Mesenchymal stem cell (in vitro differentiated cells and primary cell): Measurements from ENCODE around the gene KLHL40.

ENCODE experiments used
- DNase-seq: peaks from one replicate; pipeline ENCODE4 v3.0.0-alpha.2; 2013
- H2AFZ ChIP-seq: one replicate; pipeline ENCODE4 v1.6.1; 2013; ENCODE audit warnings: low read depth, mild to moderate bottlenecking, control low read depth, inconsistent platforms, low read length, moderate library complexity
- H2AK5ac ChIP-seq: 2 replicates; pipeline ENCODE4 v1.6.1; 2013; ENCODE audit warnings: low read length, moderate library complexity, mild to moderate bottlenecking, inconsistent platforms; ENCODE audit not compliant: severe bottlenecking
- H2BK120ac ChIP-seq: one replicate; pipeline ENCODE4 v1.6.1; 2013; ENCODE audit warnings: low read depth, mild to moderate bottlenecking, inconsistent platforms, low read length, moderate library complexity
- H2BK12ac ChIP-seq, 2 experiments: one replicate each; pipeline ENCODE4 v1.6.1; 2013; ENCODE audit warnings: inconsistent platforms in 2 of 2, low read length in 2 of 2, mild to moderate bottlenecking in 2 of 2, moderate library complexity in 2 of 2, control low read depth in 1 of 2
- H2BK15ac ChIP-seq: one replicate; pipeline ENCODE4 v1.6.1; 2013; ENCODE audit warnings: mild to moderate bottlenecking, low read depth, inconsistent platforms; ENCODE audit not compliant: poor library complexity, severe bottlenecking
- H2BK5ac ChIP-seq: 2 replicates; pipeline ENCODE4 v1.6.1; 2013; ENCODE audit warnings: low read depth, mild to moderate bottlenecking, low read length, control low read depth, inconsistent platforms; ENCODE audit not compliant: poor library complexity, severe bottlenecking
- H3K14ac ChIP-seq, 2 experiments: one replicate each; pipeline ENCODE4 v1.6.1; 2013; ENCODE audit warnings: inconsistent platforms in 2 of 2, low read length in 2 of 2, control low read depth in 1 of 2, mild to moderate bottlenecking in 1 of 2, moderate library complexity in 1 of 2
- H3K18ac ChIP-seq, 2 experiments: one replicate each; pipeline ENCODE4 v1.6.1; 2013; ENCODE audit warnings: inconsistent platforms in 2 of 2, low read length in 2 of 2, control low read depth in 1 of 2, low read depth in 1 of 2, mild to moderate bottlenecking in 1 of 2
- H3K23ac ChIP-seq, 2 experiments: one replicate each; pipeline ENCODE4 v1.6.1; 2013; ENCODE audit warnings: inconsistent platforms in 2 of 2, low read length in 2 of 2, mild to moderate bottlenecking in 2 of 2, moderate library complexity in 2 of 2, control low read depth in 1 of 2
- H3K27ac ChIP-seq: 2 replicates; pipeline ENCODE4 v1.5.1; 2013; ENCODE audit warnings: mild to moderate bottlenecking, moderate library complexity, low read length, control low read depth, inconsistent platforms; ENCODE audit not compliant: poor library complexity, severe bottlenecking
- H3K27me3 ChIP-seq, 2 experiments: 2 replicates each; pipeline versions ENCODE4 v1.6.1 to v1.7.0; 2013; ENCODE audit warnings: low read length in 2 of 2, mild to moderate bottlenecking in 2 of 2, moderate library complexity in 2 of 2, control low read depth in 1 of 2, inconsistent platforms in 1 of 2; ENCODE audit not compliant: control insufficient read depth in 1 of 2, insufficient read depth in 1 of 2
- H3K36me3 ChIP-seq, 2 experiments: 2 replicates each; pipeline versions ENCODE4 v1.6.1 to v1.7.0; 2013; ENCODE audit warnings: low read length in 2 of 2, control low read depth in 1 of 2, inconsistent platforms in 1 of 2, low read depth in 1 of 2, mild to moderate bottlenecking in 1 of 2; ENCODE audit not compliant: insufficient read depth in 2 of 2, control insufficient read depth in 1 of 2
- H3K4ac ChIP-seq, 2 experiments: one replicate each; pipeline ENCODE4 v1.6.1; 2013; ENCODE audit warnings: inconsistent platforms in 2 of 2, low read length in 2 of 2, mild to moderate bottlenecking in 2 of 2, moderate library complexity in 2 of 2, control low read depth in 1 of 2, low read depth in 1 of 2
- H3K4me1 ChIP-seq: 2 replicates; pipeline ENCODE4 v1.6.1; 2013; ENCODE audit warnings: low read depth, low read length, control low read depth; ENCODE audit not compliant: control insufficient read depth, insufficient read depth
- H3K4me2 ChIP-seq: 2 replicates; pipeline ENCODE4 v1.6.1; 2013; ENCODE audit warnings: low read length, mild to moderate bottlenecking, inconsistent platforms; ENCODE audit not compliant: poor library complexity, severe bottlenecking
- H3K4me3 ChIP-seq, 2 experiments: 2 replicates each; pipeline versions ENCODE4 v1.5.1 to v1.7.0; 2013; ENCODE audit warnings: low read length in 2 of 2, mild to moderate bottlenecking in 2 of 2, control low read depth in 1 of 2, low read depth in 1 of 2; ENCODE audit not compliant: insufficient read depth in 1 of 2
- H3K79me1 ChIP-seq: replicated peaks from 2 replicates; pipeline ENCODE4 v1.6.1; 2013; ENCODE audit warnings: mild to moderate bottlenecking, control low read depth, low read length, inconsistent platforms; ENCODE audit not compliant: poor library complexity, severe bottlenecking
- H3K9ac ChIP-seq: 2 replicates; pipeline ENCODE4 v1.7.0; 2013; ENCODE audit warnings: mild to moderate bottlenecking, low read length, moderate library complexity
- H3K9me3 ChIP-seq: 2 replicates; pipeline ENCODE4 v1.7.0; 2013; ENCODE audit warnings: mild to moderate bottlenecking, low read length; ENCODE audit not compliant: control insufficient read depth
- H4K8ac ChIP-seq: one replicate; pipeline ENCODE4 v1.6.1; 2013; ENCODE audit warnings: inconsistent platforms, mild to moderate bottlenecking, low read length, moderate library complexity
- H4K91ac ChIP-seq: one replicate; pipeline ENCODE4 v1.6.1; 2013; ENCODE audit warnings: mild to moderate bottlenecking, low read length, inconsistent platforms
- WGBS: methylation state at CpG from one replicate; pipeline ENCODE4 v1.1.7; 2013; ENCODE audit warnings: mixed read lengths; 5-methylcytosine and 5-hydroxymethylcytosine counted together

KLHL40 gene

DNA sequence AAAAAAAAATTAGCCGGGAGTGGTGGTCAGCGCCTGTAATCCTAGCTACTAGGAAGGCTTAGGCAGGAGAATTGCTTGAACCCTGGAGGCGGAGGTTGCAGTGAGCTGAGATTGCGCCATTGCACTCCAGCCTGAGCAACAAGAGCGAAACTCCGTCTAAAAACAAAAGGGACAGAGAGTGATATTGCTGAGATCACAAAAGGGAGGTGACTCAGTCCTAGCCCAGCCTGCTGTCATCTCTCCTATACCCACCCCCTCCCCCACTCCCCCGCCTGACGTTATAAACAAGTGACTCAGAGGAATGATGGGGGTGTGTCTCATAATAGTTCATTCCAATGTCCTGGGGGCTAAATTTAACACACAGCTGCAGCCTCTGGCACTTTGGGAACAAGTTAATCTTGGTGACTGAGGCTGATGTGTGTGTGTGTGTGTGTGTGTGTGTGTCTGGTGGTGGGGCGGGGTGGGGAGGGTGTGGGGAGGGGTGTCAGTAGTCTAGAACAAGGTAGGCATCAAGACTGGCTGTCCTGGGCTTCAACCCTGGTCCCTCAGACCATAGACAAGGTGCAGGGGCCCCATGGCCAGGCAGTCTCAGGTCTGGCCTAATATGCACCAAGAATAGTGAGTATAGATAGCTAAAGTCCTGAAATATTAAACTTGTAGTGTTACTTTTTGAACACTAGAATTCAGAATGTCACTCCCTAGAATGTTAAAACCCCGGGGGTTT is 1.3 kb upstream of the KLHL40 start:
- Histone ChIP-seq H3K79me1 (no peaks in the 10 kb centered on the region), H3K4me1 (peaks cover 6% of the 10 kb centered on the region), H3K23ac (no peak overlapping the region), H2BK15ac (no peak overlapping the region), H3K18ac (no peak overlapping the region), H3K4me2 (no peak overlapping the region), H3K27me3 (peaks cover 3 to 35% of the 10 kb centered on the region in 2 experiments), H4K91ac (no peak overlapping the region), H3K9me3 (no peaks in the 10 kb centered on the region), H3K4me3 (no peak overlapping the region), H2BK120ac (no peak overlapping the region), H3K9ac (no peak overlapping the region), H3K4ac (no peak overlapping the region), H2AK5ac (no peak overlapping the region), H3K36me3 (no peaks in the 10 kb centered on the region), H2AFZ (no peak overlapping the region), H2BK12ac (no peak overlapping the region), H3K14ac (no peak overlapping the region), H3K27ac (no peak overlapping the region), H2BK5ac (no peak overlapping the region), H4K8ac (no peak overlapping the region)
- DNase-seq: peak; percentile 95
- 51% methylated on average over 4 of the region's 10 CpGs for WGBS

DNA sequence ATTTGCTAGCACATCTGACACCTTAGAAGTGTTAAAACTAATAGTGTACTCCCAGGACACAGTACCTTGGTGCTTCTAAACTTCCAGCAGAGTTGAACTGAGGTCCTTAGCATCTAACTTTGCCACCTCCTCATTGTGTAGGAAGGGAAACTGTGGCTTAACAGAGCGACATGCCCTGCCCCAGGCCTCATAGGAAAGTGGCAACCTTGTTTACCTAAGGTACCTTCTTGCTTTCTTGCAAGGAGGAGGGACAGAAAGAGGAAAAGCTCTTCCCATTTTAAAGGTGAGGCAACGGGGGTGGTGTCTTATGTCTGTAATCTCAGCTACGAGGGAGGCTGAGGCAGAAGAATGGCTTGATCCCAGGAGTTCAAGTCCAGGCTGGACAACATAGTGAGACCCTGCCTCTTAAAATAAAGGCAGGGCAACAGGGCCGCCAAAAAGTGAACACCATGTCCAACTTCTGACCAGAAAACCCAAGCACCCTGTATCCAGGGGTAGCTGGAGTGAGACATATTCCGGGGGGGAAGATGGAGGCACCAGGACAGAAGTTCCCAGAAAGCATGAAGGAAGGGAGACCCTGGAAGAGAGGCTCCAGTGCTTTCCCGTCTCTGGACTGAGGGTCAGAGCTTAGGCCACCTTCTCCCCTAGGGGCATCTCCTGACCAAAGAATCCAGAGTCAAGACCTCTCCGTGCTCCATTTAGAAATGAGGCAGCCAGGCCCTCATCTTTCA is 540 bp upstream of the KLHL40 start:
- H3K18ac ChIP-seq: no peak overlapping the region
- no peak overlapping the region for H3K27ac ChIP-seq

DNA sequence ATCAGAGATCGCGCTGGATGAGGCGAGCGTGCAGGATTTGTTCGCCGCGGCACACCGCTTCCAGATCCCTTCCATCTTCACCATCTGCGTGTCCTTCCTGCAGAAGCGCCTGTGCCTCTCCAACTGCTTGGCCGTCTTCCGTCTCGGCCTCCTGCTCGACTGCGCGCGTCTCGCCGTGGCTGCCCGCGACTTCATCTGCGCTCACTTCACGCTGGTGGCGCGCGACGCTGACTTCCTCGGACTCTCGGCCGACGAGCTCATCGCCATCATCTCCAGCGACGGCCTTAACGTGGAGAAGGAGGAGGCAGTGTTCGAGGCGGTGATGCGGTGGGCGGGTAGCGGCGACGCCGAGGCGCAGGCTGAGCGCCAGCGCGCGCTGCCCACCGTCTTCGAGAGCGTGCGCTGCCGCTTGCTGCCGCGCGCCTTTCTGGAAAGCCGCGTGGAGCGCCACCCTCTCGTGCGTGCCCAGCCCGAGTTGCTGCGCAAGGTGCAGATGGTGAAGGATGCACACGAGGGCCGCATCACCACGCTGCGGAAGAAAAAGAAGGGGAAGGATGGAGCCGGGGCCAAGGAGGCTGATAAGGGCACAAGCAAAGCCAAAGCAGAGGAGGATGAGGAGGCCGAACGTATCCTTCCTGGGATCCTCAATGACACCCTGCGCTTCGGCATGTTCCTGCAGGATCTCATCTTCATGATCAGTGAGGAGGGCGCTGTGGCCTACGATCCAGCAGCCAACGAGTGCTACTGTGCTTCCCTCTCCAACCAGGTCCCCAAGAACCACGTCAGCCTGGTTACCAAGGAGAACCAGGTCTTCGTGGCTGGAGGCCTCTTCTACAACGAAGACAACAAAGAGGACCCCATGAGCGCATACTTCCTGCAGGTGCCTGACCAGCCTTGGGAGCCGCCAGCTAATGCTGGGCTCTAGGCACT is 819 bp downstream of the KLHL40 start:
- Histone ChIP-seq H3K79me1 (no peaks in the 10 kb centered on the region), H4K91ac (no peak overlapping the region), H3K27ac (no peak overlapping the region), H2AFZ (no peak overlapping the region), H2BK5ac (no peak overlapping the region), H4K8ac (no peak overlapping the region), H3K4ac (no peak overlapping the region), H3K4me3 (peak overlapping the region in 1 of 2 experiments; percentile 66), H2AK5ac (no peak overlapping the region), H3K9ac (no peak overlapping the region), H3K4me1 (peaks cover 6% of the 10 kb centered on the region), H3K14ac (no peak overlapping the region), H3K18ac (no peak overlapping the region), H2BK120ac (no peak overlapping the region), H3K27me3 (peaks cover 15 to 54% of the 10 kb centered on the region in 2 experiments), H3K36me3 (no peaks in the 10 kb centered on the region), H3K23ac (no peak overlapping the region), H3K4me2 (no peak overlapping the region), H3K9me3 (no peaks in the 10 kb centered on the region), H2BK12ac (no peak overlapping the region), H2BK15ac (no peak overlapping the region)
- 95% methylated on average over 80 of the region's 80 CpGs for WGBS
- no peak for DNase-seq

More for the DNA sequence above, 540 bp upstream of the KLHL40 start:
- Histone ChIP-seq H2BK12ac (no peak overlapping the region), H3K9me3 (no peaks in the 10 kb centered on the region), H2BK120ac (no peak overlapping the region), H4K91ac (no peak overlapping the region), H3K23ac (no peak overlapping the region), H2BK15ac (no peak overlapping the region), H3K4ac (no peak overlapping the region), H3K14ac (no peak overlapping the region), H3K9ac (no peak overlapping the region), H3K36me3 (no peaks in the 10 kb centered on the region), H2AFZ (no peak overlapping the region), H3K27me3 (peaks cover 3 to 42% of the 10 kb centered on the region in 2 experiments), H3K4me1 (peaks cover 6% of the 10 kb centered on the region), H2BK5ac (no peak overlapping the region), H3K4me2 (no peak overlapping the region), H4K8ac (no peak overlapping the region), H3K4me3 (no peak overlapping the region), H3K79me1 (no peaks in the 10 kb centered on the region), H2AK5ac (no peak overlapping the region)
- no peak for DNase-seq
- 92% methylated on average over 7 of the region's 7 CpGs for WGBS
